Renal cortex interstitium (tissue), 3 donors: ENCODE measurements around the gene PPME1. TPM values are rescaled to one million over a fixed set of nuclear protein-coding genes. Genes with fewer than 3 reads are reported as not detected.

Experiments
- polyA plus RNA-seq, 3 donors: library from polyadenylated mRNA; unstranded; fragments of 120-200 nt; gene quantifications; one replicate each; pipeline ENCODE4 v1.2.1, GENCODE V29; 2013; ENCODE audit not compliant: insufficient read length in 3 of 3

The PPME1 gene
- polyA plus RNA-seq, 3 donors = 38.3 to 41.5 (median 40.9) TPM

Other genes with a start within 250 kb of the PPME1 start
- 1 to 10 TPM; 4.8 to 6.1 (median 4.9) TPM for gene DNAJB13, start 220.3 kb upstream of the PPME1 start, polyA plus RNA-seq
- gene UCP2, start 188.4 kb upstream of the PPME1 start, polyA plus RNA-seq = 10 to 100 TPM; 65.1 to 73.2 (median 68.4) TPM
- gene UCP3, start 162.2 kb upstream of the PPME1 start, polyA plus RNA-seq = 1 to 10 TPM; 2.0 to 3.2 (median 3.1) TPM
- 10 to 100 TPM; 21.6 to 26.6 (median 23.0) TPM for gene C2CD3, start 287 bp upstream of the PPME1 start, polyA plus RNA-seq
- gene P4HA3, start 140.4 kb downstream of the PPME1 start, polyA plus RNA-seq = 1 to 10 TPM in 1 of 3 donors, under 1 TPM in 2; 0.72 to 1.6 (median 0.86) TPM
- gene PGM2L1, start 227.1 kb downstream of the PPME1 start, polyA plus RNA-seq = 1 to 10 TPM; 3.4 to 4.1 (median 4.1) TPM